Jurkat, Clone E6-1 (cell line): ENCODE results near the gene OR4D9. TPM values are rescaled to one million over a fixed set of nuclear protein-coding genes. Genes with fewer than 3 reads are reported as not detected.
"Not testable (repeated sequence)": the region's sequence is repeated elsewhere in the genome, so short reads cannot be mapped to it uniquely, and the experiment has no call there.

Experiments used
- DNase-seq: peaks from one replicate; pipeline ENCODE4 v3.0.0-alpha.2; 2011; ENCODE audit warnings: low read depth, low spot score
- H3K4me3 ChIP-seq: 2 replicates; pipeline ENCODE4 v1.5.1; 2011; ENCODE audit warnings: mild to moderate bottlenecking, low read length, control low read depth, moderate library complexity
- polyA plus RNA-seq: library from polyadenylated mRNA; unstranded; fragments of >200 nt; gene quantifications from one replicate; pipeline ENCODE4 v1.2.1, GENCODE V29; 2012; ENCODE audit warnings: missing spikeins; ENCODE audit not compliant: insufficient read length, insufficient read depth

OR4D9 gene
- polyA plus RNA-seq = not detected

GRCh38 chr11:59510941-59511589 is at the start of gene OR4D9:
Gene OR4D9, plus strand, starts transcription at chr11:59511539. Its CDS starts 3,374 bp downstream, at chr11:59514913.
- peak; percentile 78 for DNase-seq
- H3K4me3 ChIP-seq = no peak within 1 kb of the TSS

DNA sequence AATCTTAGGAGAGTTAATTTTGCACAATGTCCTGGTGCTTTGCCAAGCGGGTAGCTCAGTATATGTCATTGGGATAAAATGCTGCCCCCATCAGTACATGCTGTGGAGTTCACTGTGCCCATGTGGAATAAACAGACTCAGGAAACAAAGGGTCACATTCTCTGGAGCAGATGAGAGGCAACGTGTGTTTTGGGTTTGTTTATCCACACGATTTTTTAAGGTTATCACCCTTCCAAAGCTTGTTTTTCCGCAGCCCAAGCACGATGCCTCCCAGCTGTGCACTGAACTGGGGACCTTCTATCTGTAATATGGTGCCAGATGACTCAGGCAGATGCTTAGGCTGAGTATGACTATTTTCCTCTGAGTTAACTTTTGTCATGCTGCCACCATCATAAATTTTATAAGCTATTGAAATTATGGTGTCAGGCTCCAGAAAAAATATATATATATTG is 48.1 kb upstream of the OR4D9 start:
- H3K4me3 ChIP-seq = no peak overlapping the region
- DNase-seq = no peak

DNA sequence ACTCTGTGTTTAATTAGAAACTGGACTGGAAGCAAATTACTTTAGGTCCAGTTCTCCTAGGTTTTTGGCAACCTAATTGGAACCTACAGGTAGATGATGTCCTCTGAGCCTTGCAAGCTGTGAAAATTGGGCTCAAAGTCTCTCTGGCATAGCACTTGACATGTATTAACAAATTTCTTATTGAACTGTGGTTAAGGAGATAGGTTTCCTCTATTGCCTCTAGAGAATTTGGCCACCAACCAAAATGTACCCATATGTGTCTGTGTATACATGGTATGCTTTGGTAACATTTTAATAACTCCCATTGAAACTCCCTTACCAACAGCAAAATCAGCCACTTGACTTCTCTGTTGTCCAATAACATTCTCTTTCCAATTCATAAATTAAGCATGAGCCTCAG is 38.3 kb upstream of the OR4D9 start, which contains the start of gene OR4D10:
Gene OR4D10, plus strand, starts transcription at position 301 of the 400 bp plus-strand sequence. CDS start 4,115 bp downstream, outside the sequence.
- H3K4me3 ChIP-seq = no peak within 1 kb of the TSS
- no peak for DNase-seq

DNA sequence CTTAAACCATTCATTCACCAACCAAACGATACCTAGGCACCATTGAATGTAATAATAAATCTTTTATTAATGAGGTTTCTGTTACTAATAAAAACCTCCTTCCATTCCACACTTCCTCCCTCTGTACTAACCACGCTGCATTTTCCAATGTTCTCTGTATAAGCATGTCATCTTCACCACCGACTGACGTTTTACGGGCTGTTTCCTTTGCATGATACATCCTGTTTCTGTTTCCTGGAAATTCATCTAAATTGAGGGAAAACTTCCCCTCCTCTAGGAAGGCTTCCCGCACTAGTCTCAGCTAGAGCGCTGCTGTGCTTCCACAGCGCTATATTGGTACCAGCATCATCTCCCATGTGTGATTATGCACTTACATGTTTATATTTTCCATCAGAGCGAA is 36.2 kb upstream of the OR4D9 start:
- DNase-seq = no peak
- no peak overlapping the region for H3K4me3 ChIP-seq

- no peak for DNase-seq
- no peak overlapping the region for H3K4me3 ChIP-seq
These were observed 31.4 kb upstream of the OR4D9 start for GRCh38 chr11:59479906-59480305.

- H3K4me3 ChIP-seq = no peak overlapping the region
- DNase-seq = no peak
These were observed 31.0 kb upstream of the OR4D9 start for GRCh38 chr11:59480359-59480758.

- no peak for DNase-seq
- no peak overlapping the region for H3K4me3 ChIP-seq
These were observed 9.4 kb upstream of the OR4D9 start for GRCh38 chr11:59501931-59502330.

DNA sequence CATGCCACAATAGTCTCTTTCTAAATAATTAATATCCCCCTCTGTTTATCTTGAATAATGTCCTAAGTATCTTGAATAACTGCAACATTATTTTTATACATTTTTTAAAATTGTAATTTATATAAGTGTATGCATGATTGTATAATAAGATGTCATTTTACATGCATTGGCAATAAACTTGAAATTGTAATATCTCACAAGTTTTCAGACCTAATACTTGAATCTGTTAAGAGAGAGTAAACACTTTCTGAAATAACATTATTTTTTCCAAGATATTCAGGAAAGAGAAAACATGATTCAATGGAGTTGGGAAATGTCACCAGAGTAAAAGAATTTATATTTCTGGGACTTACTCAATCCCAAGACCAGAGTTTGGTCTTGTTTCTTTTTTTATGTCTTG is 8.1 kb upstream of the OR4D9 start, which contains the start of gene OR4D11:
Gene OR4D11, plus strand, starts transcription at position 301 of the 400 bp plus-strand sequence. Its CDS starts 0 bp downstream, at position 301.
- no peak for DNase-seq
- H3K4me3 ChIP-seq = no peak within 1 kb of the TSS

DNA sequence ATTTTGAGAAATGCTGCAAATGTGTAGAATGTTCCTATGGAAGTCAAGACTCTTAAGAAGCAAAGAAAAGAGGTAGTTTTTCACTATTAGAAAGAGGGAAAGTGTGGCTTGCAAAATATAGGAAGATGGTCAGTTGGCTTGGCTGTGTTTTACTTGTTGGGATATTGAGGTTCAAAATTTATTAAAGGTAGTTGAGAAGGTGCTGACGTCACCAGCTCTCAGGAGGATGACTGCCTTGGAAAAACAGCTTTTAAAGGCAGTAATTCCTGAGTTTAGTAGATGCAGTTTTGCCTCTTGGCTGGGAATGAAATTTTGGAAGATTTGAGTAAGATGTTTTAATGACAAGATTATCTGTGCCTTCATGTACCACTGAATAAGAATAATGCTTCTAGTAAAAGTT is 336 bp downstream of the OR4D9 start:
- no peak overlapping the region for H3K4me3 ChIP-seq
- DNase-seq = no peak

DNA sequence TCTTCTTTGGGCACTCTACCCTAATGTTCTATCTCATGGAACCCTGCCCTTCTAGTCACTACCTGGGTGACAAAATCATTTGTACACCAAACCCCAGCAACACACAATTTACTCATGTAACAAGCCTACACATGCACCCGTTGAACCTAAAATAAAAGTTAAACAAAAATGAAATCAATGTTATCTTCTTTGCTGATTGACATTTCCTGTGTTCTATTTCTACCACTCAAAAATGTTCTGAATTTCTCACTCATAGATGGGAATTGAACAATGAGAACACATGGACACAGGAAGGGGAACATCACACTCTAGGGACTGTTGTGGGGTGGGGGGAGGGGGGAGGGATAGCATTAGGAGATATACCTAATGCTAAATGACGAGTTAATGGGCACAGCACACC is 8.8 kb downstream of the OR4D9 start:
- H3K4me3 ChIP-seq, DNase-seq: not testable (repeated sequence)

GRCh38 chr11:59520741-59521140 is 9.4 kb downstream of the OR4D9 start:
- no peak overlapping the region for H3K4me3 ChIP-seq
- no peak for DNase-seq

DNA sequence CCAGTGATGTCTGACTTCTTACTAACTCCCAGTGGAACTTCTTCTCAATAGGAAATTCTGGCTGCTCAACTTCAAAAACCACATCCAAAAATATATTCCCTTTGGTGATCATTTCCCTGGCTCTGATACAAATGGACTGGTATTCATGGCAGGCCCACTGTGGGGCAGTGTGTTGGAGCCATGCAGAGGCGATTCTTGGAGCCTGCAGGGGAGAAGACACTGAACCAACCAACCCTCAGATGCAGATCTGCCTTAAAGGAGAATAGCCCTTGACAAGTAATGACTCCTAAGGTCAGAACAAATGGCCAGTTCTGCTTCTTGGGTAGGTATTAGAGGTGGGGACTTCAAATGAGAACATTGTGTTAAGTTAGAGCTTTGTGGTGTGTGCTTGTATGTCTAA is 12.2 kb downstream of the OR4D9 start:
- no peak for DNase-seq

DNA sequence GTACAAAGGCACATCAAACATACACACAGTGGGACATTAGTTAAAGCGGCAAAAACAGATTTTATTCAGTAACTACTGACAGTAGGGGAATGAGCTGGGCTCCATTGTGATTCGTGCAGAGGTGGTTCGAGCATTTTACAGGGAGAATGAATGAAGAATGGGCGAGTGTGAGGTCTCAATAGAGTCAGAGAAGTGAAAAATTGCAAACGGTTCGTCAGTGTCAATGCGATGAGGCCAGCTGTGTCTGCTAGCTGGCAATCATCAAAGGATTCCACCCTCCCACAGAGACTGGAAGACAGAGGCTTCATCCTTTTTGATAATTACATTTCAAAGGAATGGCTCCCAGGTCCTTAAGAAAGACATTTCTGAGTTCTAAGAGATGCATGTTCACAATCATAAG is 17.4 kb downstream of the OR4D9 start:
- H3K4me3 ChIP-seq = no peak overlapping the region
- DNase-seq = no peak

More for the DNA sequence above, 12.2 kb downstream of the OR4D9 start:
- H3K4me3 ChIP-seq = no peak overlapping the region

GRCh38 chr11:59532620-59533019 is 21.3 kb downstream of the OR4D9 start:
- no peak for DNase-seq
- H3K4me3 ChIP-seq = no peak overlapping the region

- no peak overlapping the region for H3K4me3 ChIP-seq
- no peak for DNase-seq
These were observed 23.3 kb downstream of the OR4D9 start for GRCh38 chr11:59534676-59535075.

DNA sequence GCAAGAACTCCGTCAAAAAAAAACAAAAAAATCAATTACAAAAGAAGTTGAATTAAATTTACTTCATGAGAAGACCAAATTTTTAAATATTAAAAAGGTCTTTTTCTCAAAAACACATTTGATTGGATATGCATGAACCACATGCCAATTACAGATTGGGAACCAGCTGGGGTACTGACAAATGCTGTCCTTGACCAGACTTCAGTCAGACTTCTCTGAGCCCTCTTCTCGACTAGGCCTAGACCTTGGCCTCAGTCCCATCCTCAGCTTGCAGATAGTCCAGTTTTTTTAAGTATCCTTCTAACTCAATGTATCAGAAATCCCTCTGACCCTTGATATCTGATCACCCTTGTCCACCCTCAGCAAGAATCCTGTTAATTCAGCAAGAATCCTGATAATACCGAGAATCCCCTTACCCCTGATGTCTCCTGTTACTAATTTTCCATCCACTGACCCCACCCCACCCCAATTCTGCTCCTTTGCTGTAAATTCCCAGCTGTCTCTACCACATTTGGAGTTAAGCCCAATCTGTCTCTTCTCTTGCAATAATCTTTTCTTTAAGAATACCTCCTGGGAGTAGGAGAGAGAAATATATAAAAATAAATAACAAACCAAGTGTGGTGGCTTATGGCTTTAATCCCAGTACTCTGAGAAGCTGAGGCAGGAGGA is 30.9 kb downstream of the OR4D9 start:
- no peak for DNase-seq
- no peak overlapping the region for H3K4me3 ChIP-seq

GRCh38 chr11:59543713-59544112 is 32.4 kb downstream of the OR4D9 start:
- not testable (repeated sequence) for H3K4me3 ChIP-seq, DNase-seq

DNA sequence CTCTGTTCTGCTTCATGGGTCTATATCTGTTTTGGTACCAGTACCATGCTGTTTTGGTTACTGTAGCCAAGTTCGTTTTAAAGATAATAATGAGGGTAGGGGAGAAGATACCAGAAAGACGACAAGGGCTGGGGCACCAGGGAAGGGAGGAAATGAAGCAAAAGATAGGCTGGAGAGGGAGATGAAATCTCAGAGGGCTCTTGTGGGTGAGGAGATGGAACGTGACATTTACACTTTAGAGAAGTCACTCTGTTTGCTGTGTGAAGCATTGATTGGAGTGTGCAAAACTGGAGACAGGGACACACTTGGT is 33.5 kb downstream of the OR4D9 start:
- no peak for DNase-seq
- no peak overlapping the region for H3K4me3 ChIP-seq

DNA sequence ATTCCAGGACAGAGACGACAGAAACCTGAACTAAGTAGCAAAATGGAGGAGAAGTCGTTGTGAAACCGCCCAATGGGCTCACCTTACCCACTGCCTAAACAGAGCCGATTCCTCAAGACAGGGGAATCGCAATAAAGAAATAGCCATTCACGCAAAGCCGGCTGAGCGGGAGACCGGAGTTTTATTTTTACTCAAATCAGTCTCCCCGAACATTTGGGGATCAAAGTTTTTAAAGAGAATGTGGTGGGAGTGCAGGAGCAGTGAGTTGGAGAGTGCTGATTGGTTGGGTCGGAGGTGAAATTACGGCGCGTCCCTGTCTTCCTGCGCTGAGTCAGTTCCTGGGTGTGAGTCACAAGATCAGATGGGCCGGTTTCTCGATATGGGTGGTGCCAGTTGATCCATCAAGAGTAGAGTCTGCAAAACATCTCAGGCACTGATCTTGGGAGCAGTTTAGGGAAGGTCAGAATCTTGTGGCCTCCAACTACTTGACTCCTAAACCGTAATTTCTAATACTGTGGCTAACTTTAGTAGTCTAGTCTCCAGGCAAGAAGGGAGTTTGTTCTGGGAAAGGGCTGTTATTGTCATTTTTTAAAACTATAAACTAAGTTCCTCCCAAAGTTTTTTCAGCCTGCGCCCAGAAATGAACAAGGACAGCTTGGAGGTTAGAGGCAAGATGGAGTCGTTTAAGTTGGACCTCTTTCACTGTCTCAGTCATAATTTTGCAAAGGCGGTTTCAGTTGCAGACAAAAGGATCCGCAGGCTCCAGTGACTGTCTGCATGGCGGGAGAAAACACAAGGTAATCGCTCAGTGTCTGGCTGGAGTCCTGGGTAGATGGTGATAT is 34.1 kb downstream of the OR4D9 start:
- DNase-seq = no peak
- H3K4me3 ChIP-seq = no peak overlapping the region
